Measurements from ENCODE around the gene CTRB1.

The CTRB1 gene

DNA sequence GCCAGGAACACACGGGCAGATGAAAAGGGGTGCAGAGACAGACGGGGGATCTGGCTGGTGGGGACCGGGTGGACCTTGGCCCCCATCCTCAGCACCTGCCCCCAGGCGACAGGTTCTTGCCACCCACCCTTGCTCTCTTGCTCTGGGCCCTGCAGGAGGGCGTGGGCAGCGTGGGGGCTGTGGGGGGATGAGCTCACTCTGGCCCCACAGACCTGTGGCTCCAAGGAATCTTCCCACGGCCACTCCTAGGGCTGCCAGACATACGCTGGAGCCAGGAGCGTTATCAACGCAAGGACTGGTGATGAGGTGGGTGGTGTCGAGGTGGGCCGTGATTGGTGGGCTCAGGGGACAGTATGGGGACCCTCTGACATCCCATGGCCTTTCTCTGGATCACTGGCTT lies 6.3 kb downstream of the CTRB1 start:
- no peak for DNase-seq (ENCODE audit: low read depth in 2 of 3, low spot score in 1 of 3)

- no peak for DNase-seq (ENCODE audit: low read depth in 2 of 3, low spot score in 1 of 3)
Measured at GRCh38 chr16:75225678-75226515, 7.1 kb downstream of the CTRB1 start.

- no peak for DNase-seq (ENCODE audit: low read depth in 2 of 3, low spot score in 1 of 3)
Measured at GRCh38 chr16:75226550-75227360, 8.0 kb downstream of the CTRB1 start.

GRCh38 chr16:75227361-75228142 lies 8.8 kb downstream of the CTRB1 start:
- DNase-seq (ENCODE audit: low read depth in 2 of 3, low spot score in 1 of 3): no peak

GRCh38 chr16:75228143-75228976 lies 9.6 kb downstream of the CTRB1 start:
- DNase-seq (ENCODE audit: low read depth in 2 of 3, low spot score in 1 of 3): no peak

DNA sequence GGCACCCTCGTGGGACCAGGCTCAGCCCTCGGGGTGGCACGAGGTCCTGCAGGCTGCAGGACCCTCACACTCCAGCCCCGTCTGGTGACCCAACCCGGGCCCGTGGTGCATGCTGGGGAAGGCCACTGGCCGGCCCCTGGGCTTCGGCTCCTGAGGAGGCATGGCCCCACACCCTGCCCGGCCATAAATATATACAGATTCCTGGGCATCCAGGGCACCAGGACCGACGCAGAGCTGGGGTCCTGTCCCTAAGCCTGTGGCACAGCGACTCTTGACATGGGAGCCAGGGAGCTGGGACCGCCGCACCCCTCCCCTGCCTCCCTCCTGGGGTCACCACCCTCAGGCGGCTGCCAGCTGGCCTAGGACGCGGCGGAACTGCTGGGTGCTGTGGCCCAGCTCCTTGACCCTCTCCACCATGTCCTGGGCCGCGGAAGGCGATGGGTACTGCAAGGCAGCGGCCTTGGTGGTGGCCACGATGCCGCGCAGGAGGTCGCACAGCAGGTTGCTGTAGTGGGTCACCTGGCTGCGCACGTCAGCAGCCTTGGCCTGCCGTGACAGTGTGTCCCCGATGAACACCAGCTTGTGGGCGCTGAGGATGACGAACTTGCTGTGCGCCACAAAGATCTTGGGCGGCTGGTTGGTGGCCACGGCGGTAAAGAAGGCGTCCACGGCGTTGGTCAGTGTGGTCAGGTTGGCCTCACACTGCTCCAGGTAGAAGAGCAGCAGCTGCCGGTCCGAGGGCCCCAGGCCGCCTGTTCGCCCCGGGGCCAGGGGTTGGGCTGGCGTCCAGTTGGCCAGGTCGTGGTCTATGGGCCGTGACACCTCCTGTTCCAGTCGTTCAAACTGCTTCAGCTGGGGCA lies 10.6 kb downstream of the CTRB1 start:
- DNase-seq (ENCODE audit: low read depth in 2 of 3, low spot score in 1 of 3): no peak

- no peak for DNase-seq (ENCODE audit: low read depth in 2 of 3, low spot score in 1 of 3)
Measured at GRCh38 chr16:75230471-75231110, 11.8 kb downstream of the CTRB1 start.

DNA sequence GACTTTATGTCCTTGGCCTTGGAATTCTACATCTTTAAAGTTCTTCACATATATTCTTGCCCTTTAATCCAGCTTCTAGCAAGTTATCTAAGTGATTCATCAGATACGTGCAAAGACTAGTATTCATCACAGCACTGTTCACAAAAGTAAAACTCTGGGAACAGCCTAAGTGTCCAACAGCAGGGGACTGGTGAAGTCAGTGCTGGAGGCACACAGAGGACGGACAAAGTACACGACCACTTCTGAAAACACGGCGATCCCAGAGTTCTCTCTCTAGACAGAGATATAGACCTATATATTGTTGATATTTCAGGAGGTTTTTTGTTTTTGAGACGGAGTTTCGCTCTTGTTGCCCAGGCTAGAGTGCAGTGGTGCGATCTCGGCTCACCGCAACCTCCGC lies 12.8 kb downstream of the CTRB1 start:
- no peak for DNase-seq (ENCODE audit: low read depth in 2 of 3, low spot score in 1 of 3)

DNA sequence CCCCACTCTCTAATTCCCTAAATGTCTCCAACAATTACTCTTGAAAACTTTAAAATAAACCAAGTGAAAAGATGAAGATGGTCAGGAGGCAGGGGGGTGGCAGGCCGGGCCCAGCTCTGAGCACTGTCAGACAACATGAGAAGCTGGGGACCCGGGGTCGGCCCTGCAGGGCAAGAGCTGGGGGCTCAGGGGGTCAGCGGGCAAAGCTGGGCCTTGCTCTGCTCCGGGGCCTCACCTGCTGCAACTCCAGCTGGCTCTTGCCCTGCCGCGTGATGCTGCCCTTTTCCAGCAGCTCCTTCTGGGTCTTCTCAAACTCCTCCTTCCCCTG lies 14.8 kb downstream of the CTRB1 start:
- DNase-seq (ENCODE audit: low read depth in 2 of 3, low spot score in 1 of 3): no peak

GRCh38 chr16:75234856-75235696 lies 16.3 kb downstream of the CTRB1 start:
- DNase-seq (ENCODE audit: low read depth in 2 of 3, low spot score in 1 of 3): no peak

- DNase-seq (ENCODE audit: low read depth in 2 of 3, low spot score in 1 of 3): no peak
Measured at GRCh38 chr16:75235721-75236193, 17.0 kb downstream of the CTRB1 start.

GRCh38 chr16:75236232-75236631 lies 17.4 kb downstream of the CTRB1 start:
- peak in 2 of 3 donors; percentile 23 to 25 for DNase-seq (ENCODE audit: low read depth in 2 of 3, low spot score in 1 of 3)

DNA sequence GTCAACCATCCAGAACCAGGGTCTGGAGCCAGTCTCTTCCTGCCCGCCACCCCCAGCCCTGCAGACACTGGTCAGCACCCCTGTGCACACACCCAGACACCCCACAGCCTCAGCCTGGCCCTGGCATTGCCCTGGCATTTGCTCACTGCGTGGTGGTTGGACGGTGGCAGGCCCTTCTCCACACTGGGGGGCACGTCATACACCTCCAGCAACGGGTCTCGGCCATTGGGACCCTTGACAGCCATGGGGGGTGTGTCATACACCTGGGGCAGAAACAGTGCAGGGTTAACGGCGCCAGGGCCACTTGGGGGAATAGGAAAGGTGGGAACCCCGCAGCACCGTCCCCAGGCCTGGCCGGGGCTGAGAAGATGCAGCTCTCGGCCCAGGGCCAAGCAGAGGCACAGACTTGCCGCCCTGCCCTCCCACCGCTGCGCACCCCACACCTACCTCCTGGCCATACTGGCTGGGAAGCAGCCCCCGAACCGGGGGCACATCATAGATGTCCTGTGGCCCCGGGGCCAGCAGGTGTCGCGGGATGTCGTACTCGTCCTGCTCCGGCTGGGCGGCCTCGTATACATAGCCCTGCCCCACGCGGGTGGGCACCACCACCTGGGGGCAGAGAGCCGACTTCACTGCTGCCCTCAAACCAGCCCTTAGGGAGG lies 18.1 kb downstream of the CTRB1 start:
- no peak for DNase-seq (ENCODE audit: low read depth in 2 of 3, low spot score in 1 of 3)

DNA sequence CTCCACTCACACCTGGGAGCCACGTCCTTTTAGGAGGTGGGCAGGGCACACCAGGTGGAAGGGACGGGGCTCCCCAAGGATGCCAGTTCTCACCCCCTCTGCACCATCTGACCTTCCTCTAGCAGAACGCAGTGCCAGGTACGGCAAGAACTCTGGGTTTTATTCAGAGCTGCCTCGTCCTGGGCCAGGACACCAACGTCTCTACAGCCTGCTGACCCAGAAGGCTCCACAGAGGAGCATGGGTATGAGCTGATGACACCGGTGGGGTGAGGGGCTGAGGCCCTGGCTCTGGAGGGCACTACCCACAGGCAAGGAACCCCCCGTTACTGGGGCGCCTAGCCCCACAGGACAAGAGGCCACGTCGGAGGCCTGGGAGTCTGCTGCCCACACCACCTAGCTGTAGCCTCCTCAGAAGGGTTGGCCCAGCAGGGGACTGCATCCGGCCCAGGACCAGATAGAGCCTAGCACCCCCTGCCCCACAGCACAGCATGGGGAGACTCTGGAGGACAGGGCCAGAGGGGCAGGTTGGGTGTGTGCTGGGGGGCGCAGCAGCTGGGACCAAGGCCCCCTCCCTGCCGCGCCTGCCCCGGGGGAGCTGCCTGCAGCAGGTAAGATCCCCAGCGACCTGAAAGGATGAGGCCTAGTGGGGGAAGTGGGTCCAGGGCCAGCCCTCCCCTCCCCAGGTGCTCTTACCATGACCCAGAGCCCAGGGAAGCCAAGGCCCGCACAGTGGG lies 18.8 kb downstream of the CTRB1 start:
- DNase-seq (ENCODE audit: low read depth in 2 of 3, low spot score in 1 of 3): no peak

DNA sequence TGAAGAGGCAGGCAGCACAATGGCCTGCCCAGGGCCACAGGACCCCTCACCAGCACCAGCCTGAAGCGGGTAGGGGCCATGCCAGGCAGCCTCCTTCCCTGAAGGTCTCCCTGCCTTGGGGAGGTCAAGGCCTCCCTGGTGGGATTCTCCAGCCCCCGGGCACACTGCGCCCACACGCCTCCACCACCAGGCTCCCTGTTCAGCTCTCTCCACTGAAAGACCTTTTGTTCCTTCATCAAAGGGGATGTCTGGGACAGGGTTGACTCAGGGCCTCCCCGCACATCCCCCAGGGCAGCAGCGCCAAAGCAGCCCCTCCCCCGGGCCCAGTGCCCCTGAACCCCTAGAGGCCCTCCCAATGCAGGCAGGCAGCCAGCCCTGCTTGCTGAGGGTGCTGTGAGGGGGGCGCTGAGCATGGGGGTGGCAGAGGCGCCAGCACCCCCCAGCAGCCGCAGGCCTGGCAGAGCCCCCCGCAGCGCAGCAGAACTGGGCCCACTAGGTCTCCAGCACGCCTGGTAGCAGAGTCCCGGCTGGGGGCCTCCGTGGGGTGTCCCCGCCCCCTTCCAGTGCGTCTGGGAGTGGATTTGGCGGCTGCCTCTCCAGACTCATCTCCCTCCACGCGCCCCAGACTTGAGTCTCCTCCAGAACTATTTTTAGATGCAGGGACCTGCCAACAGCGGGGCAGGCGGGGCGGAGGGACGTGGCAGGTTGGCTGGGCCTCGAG lies 19.5 kb downstream of the CTRB1 start:
- DNase-seq (ENCODE audit: low read depth in 2 of 3, low spot score in 1 of 3): no peak

- no peak for DNase-seq (ENCODE audit: low read depth in 2 of 3, low spot score in 1 of 3)
Measured at GRCh38 chr16:75238853-75239541, 20.2 kb downstream of the CTRB1 start.

All from stimulated activated CD4-positive, alpha-beta T cell treated with anti-CD3 and anti-CD28 coated beads, Interleukin-12 subunit alpha, Interleukin-12 subunit beta, amount 100 ng/mL, for 48 hours (primary cell).